Upper lobe of left lung (tissue), 6 donors: Measurements from ENCODE around the gene USP48. TPM values are rescaled to one million over a fixed set of nuclear protein-coding genes. Genes with fewer than 3 reads are reported as not detected.
"Not testable (repeated sequence)": the region's sequence is repeated elsewhere in the genome, so short reads cannot be mapped to it uniquely, and the experiment has no call there.

Experiments used
- ATAC-seq, 2 donors: fragments of 200-7000 bp; cut with Tn5 transposase; one replicate each; pipeline ENCODE4 v1.9.1; 2022; ENCODE audit warnings: mild to moderate bottlenecking in 2 of 2, moderate library complexity in 2 of 2; ENCODE audit not compliant: low FRiP score in 2 of 2
- DNase-seq, 2 donors: peaks; one replicate each; pipeline ENCODE4 v3.0.0-alpha.2; 2019 to 2020
- H3K27ac ChIP-seq, 4 donors: fragments of 200-600 bp; sonication (generic); one replicate each; pipeline ENCODE4 v1.5.1; 2016 to 2019
- H3K27me3 ChIP-seq, 4 donors: fragments of 200-600 bp; sonication (generic); one replicate each; pipeline ENCODE4 v1.5.1; 2017 to 2019
- H3K36me3 ChIP-seq, 4 donors: fragments of 200-600 bp; sonication (generic); one replicate each; pipeline ENCODE4 v1.5.1; 2016 to 2019
- H3K4me1 ChIP-seq, 4 donors: fragments of 200-600 bp; sonication (generic); one replicate each; pipeline ENCODE4 v1.5.1; 2018 to 2019
- H3K4me3 ChIP-seq, 4 donors: fragments of 200-600 bp; sonication (generic); one replicate each; pipeline ENCODE4 v1.5.1; 2017 to 2019; ENCODE audit warnings: mild to moderate bottlenecking in 2 of 4, moderate library complexity in 1 of 4
- H3K9me3 ChIP-seq, 4 donors: fragments of 200-600 bp; sonication (generic); one replicate each; pipeline ENCODE4 v1.5.1; 2018 to 2019
- EP300 ChIP-seq, 4 donors: sonication (generic); formaldehyde crosslinking; IDR thresholded peaks; one replicate each; pipeline ENCODE4 v1.5.1; 2017; ENCODE audit warnings: antibody characterized with exemption in 4 of 4, control low read depth in 2 of 4
- POLR2A ChIP-seq, 4 donors: fragments of 450-650 bp; IDR thresholded peaks; one replicate each; pipeline ENCODE4 v1.5.1; 2016 to 2017; ENCODE audit warnings: antibody characterized with exemption in 4 of 4, mild to moderate bottlenecking in 2 of 4
- POLR2AphosphoS5 ChIP-seq, 2 donors: sonication (generic); formaldehyde crosslinking; IDR thresholded peaks; one replicate each; pipeline ENCODE4 v1.5.1; 2017; ENCODE audit warnings: antibody characterized with exemption in 2 of 2
- WGBS, 2 donors: methylation state at CpG; one replicate each; pipeline ENCODE4 v1.1.5; 2017 to 2018; 5-methylcytosine and 5-hydroxymethylcytosine counted together
- total RNA-seq, 6 donors: library from RNA; depleted of rRNA in 4 of 6; stranded (reverse); fragments of >200 nt in 4 of 6; gene quantifications; one replicate each; pipeline versions ENCODE4 v1.1.0 to v1.2.1, GENCODE V29; 2016 to 2021
- TF ChIP-seq, protein P1 (sequence below), 6 experiments: fragments of 450-650 bp in 4 of 6; fragments of 200-600 bp in 2 of 6; sonication (generic) in 2 of 6; IDR thresholded peaks; one replicate each; pipeline ENCODE4 v1.5.1; 2016 to 2019; ENCODE audit warnings: antibody characterized with exemption in 6 of 6
- donor health status: DM: no; HTN: no; CAD: no; lungs with moderate emphysema.
- donor health status: DM: no; HTN: yes; CAD: no; lungs with severe emphysema.

USP48 gene
- total RNA-seq, 6 donors from 2014 or later = 39.1 to 173 (median 53.4) TPM

DNA sequence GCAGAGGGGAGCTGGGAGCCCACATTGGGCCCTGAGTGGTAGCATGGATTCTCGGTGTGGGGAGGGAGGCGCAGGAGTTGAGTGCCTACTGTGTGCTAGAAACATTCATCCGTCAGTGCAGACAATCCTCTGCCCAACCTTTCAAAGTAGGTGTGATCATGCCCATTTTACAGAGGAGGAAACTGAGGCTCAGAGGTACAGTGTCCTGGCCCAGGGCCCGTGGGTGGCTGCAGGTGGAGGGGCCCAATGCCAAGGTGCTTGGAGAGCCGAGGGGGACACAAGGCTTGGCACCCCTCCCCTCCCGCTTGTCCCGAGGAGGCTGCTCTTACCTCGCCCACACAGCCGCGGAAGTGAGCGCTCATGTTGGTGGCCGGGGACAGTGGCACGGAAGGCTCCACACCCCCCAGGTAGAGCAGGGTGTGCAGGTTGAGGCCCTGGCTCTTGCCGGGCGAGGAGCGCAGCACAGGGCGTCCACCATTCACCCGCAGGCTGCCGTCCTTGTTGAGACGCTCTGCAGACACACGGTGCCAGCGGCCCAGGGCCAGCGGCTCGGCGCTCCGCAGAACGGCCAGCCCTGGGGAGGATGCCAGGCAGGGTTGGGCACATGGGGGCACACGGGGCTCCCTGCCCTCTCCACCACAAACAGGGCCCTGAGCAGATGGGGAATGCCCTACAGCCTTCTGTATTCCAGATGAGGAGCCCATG is 45.7 kb upstream of the USP48 start:
- no peaks in the 10 kb centered on the region for H3K9me3 ChIP-seq
- H3K27me3 ChIP-seq = no peaks in the 10 kb centered on the region
- no peak for TF ChIP-seq POLR2AphosphoS5 (IDR thresholded peaks at IDR 0.05)
- no peak for TF ChIP-seq EP300 (IDR thresholded peaks at IDR 0.05)
- TF ChIP-seq, protein P1, sequence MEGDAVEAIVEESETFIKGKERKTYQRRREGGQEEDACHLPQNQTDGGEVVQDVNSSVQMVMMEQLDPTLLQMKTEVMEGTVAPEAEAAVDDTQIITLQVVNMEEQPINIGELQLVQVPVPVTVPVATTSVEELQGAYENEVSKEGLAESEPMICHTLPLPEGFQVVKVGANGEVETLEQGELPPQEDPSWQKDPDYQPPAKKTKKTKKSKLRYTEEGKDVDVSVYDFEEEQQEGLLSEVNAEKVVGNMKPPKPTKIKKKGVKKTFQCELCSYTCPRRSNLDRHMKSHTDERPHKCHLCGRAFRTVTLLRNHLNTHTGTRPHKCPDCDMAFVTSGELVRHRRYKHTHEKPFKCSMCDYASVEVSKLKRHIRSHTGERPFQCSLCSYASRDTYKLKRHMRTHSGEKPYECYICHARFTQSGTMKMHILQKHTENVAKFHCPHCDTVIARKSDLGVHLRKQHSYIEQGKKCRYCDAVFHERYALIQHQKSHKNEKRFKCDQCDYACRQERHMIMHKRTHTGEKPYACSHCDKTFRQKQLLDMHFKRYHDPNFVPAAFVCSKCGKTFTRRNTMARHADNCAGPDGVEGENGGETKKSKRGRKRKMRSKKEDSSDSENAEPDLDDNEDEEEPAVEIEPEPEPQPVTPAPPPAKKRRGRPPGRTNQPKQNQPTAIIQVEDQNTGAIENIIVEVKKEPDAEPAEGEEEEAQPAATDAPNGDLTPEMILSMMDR (IDR thresholded peaks at IDR 0.05) = no peak
- no peak for TF ChIP-seq POLR2A (IDR thresholded peaks at IDR 0.05)
- H3K27ac ChIP-seq = no peak overlapping the region
- peaks cover 23 to 94% (median 77%) of the 10 kb centered on the region in 4 donors for H3K36me3 ChIP-seq
- DNase-seq = peak in 1 of 2 donors; percentile 76
- no peak overlapping the region for H3K4me3 ChIP-seq
- no peak for ATAC-seq
- H3K4me1 ChIP-seq = no peaks in the 10 kb centered on the region
- WGBS, 2 donors = 92% methylated on average over 16 to 28 of the region's 28 CpGs

GRCh38 chr1:21828075-21828474 is 45.1 kb upstream of the USP48 start:
- WGBS, 2 donors = 91 to 92% methylated on average over 6 to 13 of the region's 13 CpGs
- Histone ChIP-seq H3K9me3 (no peaks in the 10 kb centered on the region), H3K27ac (no peak overlapping the region), H3K36me3 (peaks cover 22 to 93% (median 77%) of the 10 kb centered on the region in 4 donors), H3K4me3 (no peak overlapping the region), H3K4me1 (no peaks in the 10 kb centered on the region), H3K27me3 (no peaks in the 10 kb centered on the region)
- ATAC-seq (no peak), DNase-seq (peak in 1 of 2 donors; percentile 62)
- TF ChIP-seq EP300 (IDR thresholded peaks at IDR 0.05) = no peak
- TF ChIP-seq POLR2AphosphoS5 (IDR thresholded peaks at IDR 0.05) = no peak
- TF ChIP-seq, protein P1 (IDR thresholded peaks at IDR 0.05) = no peak
- TF ChIP-seq POLR2A (IDR thresholded peaks at IDR 0.05) = no peak

- no peak overlapping the region for H3K4me3 ChIP-seq
- no peaks in the 10 kb centered on the region for H3K27me3 ChIP-seq
- no peaks in the 10 kb centered on the region for H3K4me1 ChIP-seq
- no peak for ATAC-seq
- WGBS, 2 donors = 93% methylated on average over 5 of the region's 5 CpGs
- no peak overlapping the region for H3K27ac ChIP-seq
- DNase-seq = no peak
- H3K9me3 ChIP-seq = no peaks in the 10 kb centered on the region
- peaks cover 21 to 92% (median 71%) of the 10 kb centered on the region in 4 donors for H3K36me3 ChIP-seq
- TF ChIP-seq POLR2A (IDR thresholded peaks at IDR 0.05) (no peak), EP300 (IDR thresholded peaks at IDR 0.05) (no peak), POLR2AphosphoS5 (IDR thresholded peaks at IDR 0.05) (no peak)
- TF ChIP-seq, protein P1 (IDR thresholded peaks at IDR 0.05) = no peak
Measured at GRCh38 chr1:21827141-21827679, 44.3 kb upstream of the USP48 start.

- H3K4me3 ChIP-seq, H3K4me1 ChIP-seq, DNase-seq, H3K27ac ChIP-seq, H3K9me3 ChIP-seq, H3K27me3 ChIP-seq, ATAC-seq: not testable (repeated sequence)
- H3K36me3 ChIP-seq = peaks cover 21 to 90% (median 71%) of the 10 kb centered on the region in 4 donors
- 96 to 97% methylated on average over 10 of the region's 10 CpGs for WGBS, 2 donors
Measured at GRCh38 chr1:21826694-21827093, 43.7 kb upstream of the USP48 start.

- H3K27me3 ChIP-seq = no peaks in the 10 kb centered on the region
- TF ChIP-seq POLR2AphosphoS5 (IDR thresholded peaks at IDR 0.05) = no peak
- TF ChIP-seq, protein P1 (IDR thresholded peaks at IDR 0.05) = no peak
- no peak for TF ChIP-seq POLR2A (IDR thresholded peaks at IDR 0.05)
- TF ChIP-seq EP300 (IDR thresholded peaks at IDR 0.05) = no peak
- DNase-seq = no peak
Measured at GRCh38 chr1:21825393-21825792, 42.4 kb upstream of the USP48 start.

More at GRCh38 chr1:21825393-21825792, 42.4 kb upstream of the USP48 start:
- Histone ChIP-seq H3K36me3 (peaks cover 21 to 88% (median 64%) of the 10 kb centered on the region in 4 donors), H3K9me3 (no peaks in the 10 kb centered on the region), H3K27ac (no peak overlapping the region), H3K4me1 (no peaks in the 10 kb centered on the region), H3K4me3 (no peak overlapping the region)
- ATAC-seq = no peak
- WGBS, 2 donors = 90 to 95% methylated on average over 7 of the region's 7 CpGs
